HEK293 (cell line): ENCODE results near the gene GBP1.
"Not testable (repeated sequence)": the region's sequence is repeated elsewhere in the genome, so short reads cannot be mapped to it uniquely, and the experiment has no call there.

Experiments
- CTCF ChIA-PET: fragments of 350-600 bp; formaldehyde crosslinking; extraction: SDS; loops from one replicate; lab custom pipeline; 2021; ENCODE audit warnings: antibody characterized with exemption; lab: Yijun Ruan, JAX
- POLR2A ChIA-PET: fragments of 300-600 bp; formaldehyde crosslinking; extraction: SDS; loops from one replicate; lab custom pipeline; 2020; ENCODE audit warnings: antibody characterized with exemption, inconsistent platforms; lab: Yijun Ruan, JAX
- H3K27ac ChIP-seq: fragments of 200-500 bp; sonication (Bioruptor generic); 2 replicates; pipeline ENCODE4 v1.5.1; 2014; ENCODE audit warnings: low read depth, low read length, control low read depth, inconsistent platforms; ENCODE audit errors: extremely low read depth
- H3K36me3 ChIP-seq, 2 experiments: fragments of 200-500 bp in 1 of 2; sonication (Bioruptor generic) in 1 of 2; 1 replicate in 1 of 2; 2 replicates in 1 of 2; pipeline ENCODE4 v1.5.1; 2014 to 2017; ENCODE audit warnings: inconsistent platforms in 2 of 2, low read length in 2 of 2; ENCODE audit not compliant: control insufficient read depth in 2 of 2, insufficient read depth in 1 of 2
- H3K4me1 ChIP-seq: fragments of 200-500 bp; sonication (Bioruptor generic); 2 replicates; pipeline ENCODE4 v1.5.1; 2014; ENCODE audit warnings: mild to moderate bottlenecking, low read length, inconsistent platforms; ENCODE audit not compliant: control insufficient read depth, insufficient read depth
- H3K4me3 ChIP-seq: 2 replicates; pipeline ENCODE4 v1.5.1; 2011; ENCODE audit warnings: low read depth, mild to moderate bottlenecking, control low read depth, low read length, moderate library complexity
- H3K9me3 ChIP-seq: fragments of 200-500 bp; sonication (Bioruptor generic); 2 replicates; pipeline ENCODE4 v1.5.1; 2014; ENCODE audit warnings: low read depth, low read length, inconsistent platforms; ENCODE audit not compliant: control insufficient read depth, insufficient read depth
- GLI2 ChIP-seq: fragments of 450-650 bp; formaldehyde crosslinking; IDR thresholded peaks from 2 replicates; pipeline ENCODE4; 2017; ENCODE audit warnings: missing biosample characterization, missing genetic modification characterization, low read depth, borderline replicate concordance
- KLF1 ChIP-seq: fragments of 450-650 bp; formaldehyde crosslinking; IDR thresholded peaks from 2 replicates; pipeline ENCODE4 v1.5.1; 2016; ENCODE audit warnings: missing biosample characterization, missing genetic modification characterization
- SP3 ChIP-seq: fragments of 450-650 bp; formaldehyde crosslinking; IDR thresholded peaks from 2 replicates; pipeline ENCODE4 v1.5.1; 2016; ENCODE audit warnings: missing biosample characterization, missing genetic modification characterization
- ZNF146 ChIP-seq: fragments of 450-650 bp; formaldehyde crosslinking; IDR thresholded peaks from 2 replicates; pipeline ENCODE4 v1.5.1; 2016; ENCODE audit warnings: missing biosample characterization, missing genetic modification characterization
- ZNF174 ChIP-seq: fragments of 450-650 bp; formaldehyde crosslinking; IDR thresholded peaks from 2 replicates; pipeline ENCODE4 v1.5.0; 2017; ENCODE audit warnings: missing biosample characterization, mild to moderate bottlenecking, missing genetic modification characterization
- ZNF292 ChIP-seq: fragments of 450-650 bp; formaldehyde crosslinking; IDR thresholded peaks from 2 replicates; pipeline ENCODE4 v1.5.1; 2016; ENCODE audit warnings: low read depth, missing biosample characterization, missing genetic modification characterization, borderline replicate concordance
- ZNF394 ChIP-seq: fragments of 450-650 bp; formaldehyde crosslinking; IDR thresholded peaks from 2 replicates; pipeline ENCODE4 v1.5.1; 2016; ENCODE audit warnings: missing biosample characterization, missing genetic modification characterization, mild to moderate bottlenecking, moderate library complexity, borderline replicate concordance
- ZNF423 ChIP-seq: fragments of 450-650 bp; formaldehyde crosslinking; IDR thresholded peaks from 2 replicates; pipeline ENCODE4 v1.5.1; 2016; ENCODE audit warnings: missing biosample characterization, missing genetic modification characterization
- ZNF555 ChIP-seq: fragments of 450-650 bp; formaldehyde crosslinking; conservative IDR thresholded peaks from 2 replicates; pipeline ENCODE4 v1.5.1; 2017; ENCODE audit warnings: missing biosample characterization, mild to moderate bottlenecking, missing genetic modification characterization, inconsistent platforms
- ZNF623 ChIP-seq: fragments of 450-650 bp; formaldehyde crosslinking; IDR thresholded peaks from 2 replicates; pipeline ENCODE4 v1.5.1; 2016; ENCODE audit warnings: missing biosample characterization, missing genetic modification characterization
- ZNF791 ChIP-seq: fragments of 450-650 bp; formaldehyde crosslinking; IDR thresholded peaks from 2 replicates; pipeline ENCODE4 v1.5.1; 2016; ENCODE audit warnings: missing biosample characterization, missing genetic modification characterization
- TF ChIP-seq, protein P1 (sequence below): fragments of 450-650 bp; formaldehyde crosslinking; IDR thresholded peaks from 2 replicates; pipeline ENCODE4 v1.5.1; 2016; ENCODE audit warnings: missing biosample characterization, missing genetic modification characterization, borderline replicate concordance
- TF ChIP-seq, protein P2 (sequence below): fragments of 450-650 bp; formaldehyde crosslinking; IDR thresholded peaks from 2 replicates; pipeline ENCODE4 v1.5.1; 2016; ENCODE audit warnings: missing biosample characterization, missing genetic modification characterization
- TF ChIP-seq, protein P3 (sequence below): fragments of 450-650 bp; formaldehyde crosslinking; IDR thresholded peaks from 2 replicates; pipeline ENCODE4 v1.5.1; 2016; ENCODE audit warnings: missing biosample characterization, missing genetic modification characterization
- TF ChIP-seq, protein P4 (sequence below): fragments of 450-650 bp; formaldehyde crosslinking; IDR thresholded peaks from 2 replicates; pipeline ENCODE4 v1.5.1; 2016; ENCODE audit warnings: missing biosample characterization, missing genetic modification characterization, borderline replicate concordance

GBP1 gene

DNA sequence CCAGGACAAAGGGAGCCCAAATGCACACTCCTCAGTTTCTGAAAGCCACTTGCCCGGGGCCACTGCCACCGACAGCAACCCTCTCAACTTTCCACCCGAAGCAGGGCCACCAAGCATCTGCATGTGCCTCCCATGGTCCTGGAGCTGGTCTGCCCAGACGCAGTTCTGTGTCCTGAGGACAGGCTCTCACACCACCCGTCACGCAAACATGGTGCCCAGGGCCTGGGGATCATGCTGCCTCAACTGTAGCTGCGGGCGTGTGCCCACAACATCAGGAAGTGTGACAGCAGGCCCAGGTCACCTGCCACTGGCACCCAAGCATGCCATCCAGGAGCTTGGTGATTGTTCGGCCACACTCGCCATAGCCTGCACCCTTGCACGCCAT is 14.4 kb downstream of the GBP1 start:
- CTCF ChIA-PET = interaction anchor here (0.6 kb wide), 1 partner anchor 306 kb away, joined by 3 read pairs; no protein-coding TSS in a partner anchor
- no peaks in the 10 kb centered on the region for H3K36me3 ChIP-seq
- H3K4me1 ChIP-seq = no peaks in the 10 kb centered on the region
- no peaks in the 10 kb centered on the region for H3K9me3 ChIP-seq
- POLR2A ChIA-PET = no interaction called here
- no peak overlapping the region for H3K4me3 ChIP-seq
- H3K27ac ChIP-seq = no peak overlapping the region
- TF ChIP-seq ZNF174 (tag by site-specific recombination) (no peak), ZNF791 (tag by site-specific recombination) (no peak), KLF1 (no peak), ZNF394 (tag by site-specific recombination) (no peak), ZNF555 (tag by site-specific recombination) (no peak), SP3 (tag by site-specific recombination) (no peak), ZNF292 (no peak), ZNF623 (tag by site-specific recombination) (no peak), GLI2 (tag by site-specific recombination) (no peak)
- TF ChIP-seq, protein P1, sequence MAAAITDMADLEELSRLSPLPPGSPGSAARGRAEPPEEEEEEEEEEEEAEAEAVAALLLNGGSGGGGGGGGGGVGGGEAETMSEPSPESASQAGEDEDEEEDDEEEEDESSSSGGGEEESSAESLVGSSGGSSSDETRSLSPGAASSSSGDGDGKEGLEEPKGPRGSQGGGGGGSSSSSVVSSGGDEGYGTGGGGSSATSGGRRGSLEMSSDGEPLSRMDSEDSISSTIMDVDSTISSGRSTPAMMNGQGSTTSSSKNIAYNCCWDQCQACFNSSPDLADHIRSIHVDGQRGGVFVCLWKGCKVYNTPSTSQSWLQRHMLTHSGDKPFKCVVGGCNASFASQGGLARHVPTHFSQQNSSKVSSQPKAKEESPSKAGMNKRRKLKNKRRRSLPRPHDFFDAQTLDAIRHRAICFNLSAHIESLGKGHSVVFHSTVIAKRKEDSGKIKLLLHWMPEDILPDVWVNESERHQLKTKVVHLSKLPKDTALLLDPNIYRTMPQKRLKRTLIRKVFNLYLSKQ (tag by site-specific recombination) = no peak
- TF ChIP-seq, protein P2, sequence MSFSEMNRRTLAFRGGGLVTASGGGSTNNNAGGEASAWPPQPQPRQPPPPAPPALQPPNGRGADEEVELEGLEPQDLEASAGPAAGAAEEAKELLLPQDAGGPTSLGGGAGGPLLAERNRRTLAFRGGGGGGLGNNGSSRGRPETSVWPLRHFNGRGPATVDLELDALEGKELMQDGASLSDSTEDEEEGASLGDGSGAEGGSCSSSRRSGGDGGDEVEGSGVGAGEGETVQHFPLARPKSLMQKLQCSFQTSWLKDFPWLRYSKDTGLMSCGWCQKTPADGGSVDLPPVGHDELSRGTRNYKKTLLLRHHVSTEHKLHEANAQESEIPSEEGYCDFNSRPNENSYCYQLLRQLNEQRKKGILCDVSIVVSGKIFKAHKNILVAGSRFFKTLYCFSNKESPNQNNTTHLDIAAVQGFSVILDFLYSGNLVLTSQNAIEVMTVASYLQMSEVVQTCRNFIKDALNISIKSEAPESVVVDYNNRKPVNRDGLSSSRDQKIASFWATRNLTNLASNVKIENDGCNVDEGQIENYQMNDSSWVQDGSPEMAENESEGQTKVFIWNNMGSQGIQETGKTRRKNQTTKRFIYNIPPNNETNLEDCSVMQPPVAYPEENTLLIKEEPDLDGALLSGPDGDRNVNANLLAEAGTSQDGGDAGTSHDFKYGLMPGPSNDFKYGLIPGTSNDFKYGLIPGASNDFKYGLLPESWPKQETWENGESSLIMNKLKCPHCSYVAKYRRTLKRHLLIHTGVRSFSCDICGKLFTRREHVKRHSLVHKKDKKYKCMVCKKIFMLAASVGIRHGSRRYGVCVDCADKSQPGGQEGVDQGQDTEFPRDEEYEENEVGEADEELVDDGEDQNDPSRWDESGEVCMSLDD (tag by site-specific recombination) = no peak
- TF ChIP-seq, protein P3, sequence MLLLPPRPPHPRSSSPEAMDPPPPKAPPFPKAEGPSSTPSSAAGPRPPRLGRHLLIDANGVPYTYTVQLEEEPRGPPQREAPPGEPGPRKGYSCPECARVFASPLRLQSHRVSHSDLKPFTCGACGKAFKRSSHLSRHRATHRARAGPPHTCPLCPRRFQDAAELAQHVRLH (tag by site-specific recombination) = no peak

DNA sequence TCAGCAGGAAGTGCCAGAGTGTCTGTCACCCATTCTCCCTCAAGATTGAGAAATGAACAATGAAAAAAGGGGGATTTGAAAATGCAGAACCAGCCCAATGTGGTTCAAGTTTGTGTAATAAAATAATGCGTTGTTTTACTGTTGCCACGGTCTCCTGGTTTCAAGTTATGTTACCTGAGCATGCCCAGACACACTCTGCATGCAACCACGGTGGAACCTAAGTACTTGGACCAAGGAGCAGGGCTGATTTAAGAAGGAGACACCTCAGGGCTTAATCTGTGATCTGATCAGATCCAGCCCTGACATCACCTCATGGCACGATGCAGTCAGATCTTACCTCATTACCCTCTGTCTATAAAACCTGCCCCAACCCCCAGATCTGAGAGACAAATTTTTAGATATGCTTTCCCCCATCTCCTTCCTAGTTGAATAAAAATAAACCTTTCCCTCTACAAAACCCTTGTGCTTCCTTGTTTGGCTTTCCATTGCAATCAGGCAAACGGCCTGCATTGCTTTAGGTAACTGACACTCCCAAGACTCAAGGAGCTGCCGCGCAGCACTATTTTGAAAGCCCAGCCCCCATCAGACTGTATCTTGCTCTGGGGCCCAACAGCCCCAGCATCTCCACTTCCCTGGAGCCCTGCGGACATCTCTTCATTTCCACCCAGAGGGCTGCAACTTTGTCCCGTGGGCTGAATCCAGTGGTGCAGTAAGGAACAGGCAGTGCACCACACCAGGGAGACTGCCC is 14.9 kb downstream of the GBP1 start:
- H3K4me3 ChIP-seq, POLR2A ChIA-PET, H3K36me3 ChIP-seq, H3K4me1 ChIP-seq, H3K27ac ChIP-seq, H3K9me3 ChIP-seq: not testable (repeated sequence)
- CTCF ChIA-PET = interaction anchor here (0.6 kb wide), 1 partner anchor 307 kb away, joined by 3 read pairs; no protein-coding TSS in a partner anchor

DNA sequence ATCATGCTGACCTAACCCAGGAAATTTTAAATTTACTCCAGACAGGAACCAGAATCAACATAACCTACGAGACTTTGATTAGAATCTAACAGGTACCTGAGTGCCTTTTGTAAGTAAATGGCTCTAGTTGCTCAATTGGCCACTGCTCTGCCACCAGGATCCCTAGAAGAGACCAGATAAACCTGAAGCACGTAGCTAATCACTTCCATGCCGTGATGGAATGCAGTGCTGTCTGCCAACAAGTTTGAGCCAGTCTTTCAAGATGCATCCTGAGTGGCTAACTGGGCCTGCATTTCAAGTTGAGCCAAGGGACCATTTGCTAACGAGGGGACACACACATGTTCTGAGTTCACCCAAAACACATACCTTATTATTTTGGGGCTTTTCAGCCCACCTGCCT is 15.8 kb downstream of the GBP1 start:
- H3K4me1 ChIP-seq, H3K4me3 ChIP-seq, H3K9me3 ChIP-seq, POLR2A ChIA-PET, CTCF ChIA-PET, H3K36me3 ChIP-seq, H3K27ac ChIP-seq: not testable (repeated sequence)

DNA sequence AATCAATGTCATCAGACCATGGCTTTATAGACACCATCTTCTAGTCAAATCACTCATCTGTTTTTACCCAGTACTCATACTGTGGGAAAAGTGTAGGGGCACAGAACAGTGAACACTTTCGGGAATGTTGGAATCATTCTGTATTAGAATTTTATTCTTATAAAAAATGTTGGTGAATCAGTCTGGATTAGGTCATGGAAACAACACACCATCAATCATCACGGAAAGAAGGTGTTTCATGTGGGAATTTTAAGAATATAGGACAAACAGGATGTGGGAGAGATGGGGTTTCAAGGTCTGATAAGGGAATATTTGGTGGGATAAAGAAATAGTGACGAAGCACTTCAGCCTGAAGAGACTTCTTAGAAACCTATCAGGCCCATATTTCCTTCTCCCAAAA is 17.3 kb downstream of the GBP1 start:
- POLR2A ChIA-PET = no interaction called here
- CTCF ChIA-PET = no interaction called here
- H3K4me1 ChIP-seq = no peaks in the 10 kb centered on the region
- H3K4me3 ChIP-seq = no peak overlapping the region
- no peaks in the 10 kb centered on the region for H3K9me3 ChIP-seq
- H3K36me3 ChIP-seq = no peaks in the 10 kb centered on the region
- H3K27ac ChIP-seq = no peak overlapping the region
- TF ChIP-seq SP3 (tag by site-specific recombination) (no peak), ZNF146 (tag by site-specific recombination) (no peak), ZNF394 (tag by site-specific recombination) (no peak), ZNF423 (tag by site-specific recombination) (no peak)
- TF ChIP-seq, protein P4, sequence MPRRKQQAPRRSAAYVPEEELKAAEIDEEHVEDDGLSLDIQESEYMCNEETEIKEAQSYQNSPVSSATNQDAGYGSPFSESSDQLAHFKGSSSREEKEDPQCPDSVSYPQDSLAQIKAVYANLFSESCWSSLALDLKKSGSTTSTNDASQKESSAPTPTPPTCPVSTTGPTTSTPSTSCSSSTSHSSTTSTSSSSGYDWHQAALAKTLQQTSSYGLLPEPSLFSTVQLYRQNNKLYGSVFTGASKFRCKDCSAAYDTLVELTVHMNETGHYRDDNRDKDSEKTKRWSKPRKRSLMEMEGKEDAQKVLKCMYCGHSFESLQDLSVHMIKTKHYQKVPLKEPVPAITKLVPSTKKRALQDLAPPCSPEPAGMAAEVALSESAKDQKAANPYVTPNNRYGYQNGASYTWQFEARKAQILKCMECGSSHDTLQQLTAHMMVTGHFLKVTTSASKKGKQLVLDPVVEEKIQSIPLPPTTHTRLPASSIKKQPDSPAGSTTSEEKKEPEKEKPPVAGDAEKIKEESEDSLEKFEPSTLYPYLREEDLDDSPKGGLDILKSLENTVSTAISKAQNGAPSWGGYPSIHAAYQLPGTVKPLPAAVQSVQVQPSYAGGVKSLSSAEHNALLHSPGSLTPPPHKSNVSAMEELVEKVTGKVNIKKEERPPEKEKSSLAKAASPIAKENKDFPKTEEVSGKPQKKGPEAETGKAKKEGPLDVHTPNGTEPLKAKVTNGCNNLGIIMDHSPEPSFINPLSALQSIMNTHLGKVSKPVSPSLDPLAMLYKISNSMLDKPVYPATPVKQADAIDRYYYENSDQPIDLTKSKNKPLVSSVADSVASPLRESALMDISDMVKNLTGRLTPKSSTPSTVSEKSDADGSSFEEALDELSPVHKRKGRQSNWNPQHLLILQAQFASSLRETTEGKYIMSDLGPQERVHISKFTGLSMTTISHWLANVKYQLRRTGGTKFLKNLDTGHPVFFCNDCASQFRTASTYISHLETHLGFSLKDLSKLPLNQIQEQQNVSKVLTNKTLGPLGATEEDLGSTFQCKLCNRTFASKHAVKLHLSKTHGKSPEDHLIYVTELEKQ = no peak
